Esophagus muscularis mucosa (tissue), 4 donors: ENCODE results near the gene PKDREJ. TPM values are rescaled to one million over a fixed set of nuclear protein-coding genes. Genes with fewer than 3 reads are reported as not detected.

ENCODE experiments used
- DNase-seq: peaks from one replicate; pipeline ENCODE4 v3.0.0-alpha.2; 2017; ENCODE audit errors: extremely low spot score
- H3K27ac ChIP-seq, 4 donors: fragments of 200-600 bp; sonication (generic); replicated peaks in 1 of 4; 1 replicate in 3 of 4; 2 replicates in 1 of 4; pipeline ENCODE4 v1.5.1; 2016 to 2019; ENCODE audit warnings: mild to moderate bottlenecking in 1 of 4
- H3K27me3 ChIP-seq, 4 donors: fragments of 200-600 bp; sonication (generic); one replicate each; pipeline versions ENCODE4 v1.5.1 to v1.6.0; 2016 to 2019
- H3K36me3 ChIP-seq, 4 donors: fragments of 200-600 bp; sonication (generic); one replicate each; pipeline ENCODE4 v1.5.1; 2016 to 2019
- H3K4me1 ChIP-seq, 4 donors: fragments of 200-600 bp; sonication (generic); one replicate each; pipeline ENCODE4 v1.5.1; 2016 to 2019
- H3K4me3 ChIP-seq, 4 donors: fragments of 200-600 bp; sonication (generic); 1 replicate in 2 of 4; 2 replicates in 2 of 4; pipeline ENCODE4 v1.5.1; 2016 to 2019; ENCODE audit warnings: mild to moderate bottlenecking in 4 of 4, moderate library complexity in 1 of 4
- H3K9me3 ChIP-seq, 4 donors: fragments of 200-600 bp; sonication (generic); 1 replicate in 3 of 4; 2 replicates in 1 of 4; pipeline ENCODE4 v1.5.1; 2016 to 2019
- CTCF ChIP-seq, 3 experiments: fragments of 200-600 bp in 2 of 3; fragments of 450-650 bp in 1 of 3; sonication (generic) in 2 of 3; IDR thresholded peaks; one replicate each; pipeline ENCODE4 v1.5.1; 2017 to 2019; ENCODE audit warnings: antibody characterized with exemption in 3 of 3, mild to moderate bottlenecking in 2 of 3, moderate library complexity in 1 of 3
- EP300 ChIP-seq: sonication (generic); formaldehyde crosslinking; IDR thresholded peaks from one replicate; pipeline ENCODE4 v1.6.1; 2017; ENCODE audit warnings: antibody characterized with exemption
- POLR2A ChIP-seq: fragments of 450-650 bp; IDR thresholded peaks from one replicate; pipeline ENCODE4 v1.6.1; 2017; ENCODE audit warnings: antibody characterized with exemption, moderate library complexity, mild to moderate bottlenecking, low read depth
- POLR2AphosphoS5 ChIP-seq, 2 donors: sonication (generic); formaldehyde crosslinking; IDR thresholded peaks; one replicate each; pipeline ENCODE4 v1.6.1; 2017; ENCODE audit warnings: antibody characterized with exemption in 2 of 2
- WGBS: methylation state at CpG from one replicate; pipeline ENCODE4 v1.1.5; 2018; 5-methylcytosine and 5-hydroxymethylcytosine counted together
- intact Hi-C: fragments of 100-400 bp; cut with DNase I; formaldehyde crosslinking; loops from one replicate; pipeline ENCODE4 v1.15.1; 2023
- total RNA-seq, 4 donors: library from RNA; depleted of rRNA; stranded (reverse); fragments of >200 nt; gene quantifications; one replicate each; pipeline versions ENCODE4 v1.1.0 to v1.2.1, GENCODE V29; 2016

The PKDREJ gene
- total RNA-seq, 4 donors from 2014 or later = under 0.01 to 0.23 (median under 0.01) TPM; not detected in 1

DNA sequence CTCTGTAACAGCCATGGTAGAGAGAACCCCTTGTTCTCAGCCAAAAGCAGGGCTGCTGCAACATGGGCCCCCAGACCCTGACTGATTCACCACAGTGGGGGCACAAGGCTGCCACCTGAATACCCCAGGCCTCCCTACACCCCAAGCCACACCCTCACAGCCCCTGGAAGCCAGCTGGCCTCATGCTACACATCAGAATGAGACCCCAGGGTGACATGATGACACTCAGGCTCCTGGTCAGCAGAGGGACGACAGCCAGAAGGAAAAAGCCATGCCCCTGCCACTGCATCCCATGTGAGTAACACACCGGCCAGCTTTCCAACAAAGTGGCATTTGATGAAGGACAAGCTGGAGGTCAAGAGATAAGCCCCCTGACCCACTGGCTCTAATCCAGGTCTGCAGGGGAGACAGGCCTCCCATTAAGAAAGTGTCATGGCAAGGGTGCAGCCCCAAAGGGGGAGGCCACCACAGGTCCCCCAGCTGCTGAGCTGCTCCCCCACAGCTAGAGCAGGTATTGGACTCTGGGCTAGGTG, 15.6 kb downstream of the PKDREJ start:
- Histone ChIP-seq H3K36me3 (peaks cover 14 to 36% (median 19%) of the 10 kb centered on the region in 4 donors), H3K4me3 (no peak overlapping the region), H3K4me1 (peaks cover 24 to 61% (median 46%) of the 10 kb centered on the region in 4 donors), H3K27ac (no peak overlapping the region), H3K27me3 (no peaks in the 10 kb centered on the region), H3K9me3 (no peaks in the 10 kb centered on the region)
- 100% methylated on average over 1 of the region's 2 CpGs for WGBS
- TF ChIP-seq EP300 (no peak), POLR2A (no peak), CTCF (IDR thresholded peaks at IDR 0.05) (no peak), POLR2AphosphoS5 (IDR thresholded peaks at IDR 0.05) (no peak)
- DNase-seq = no peak
- intact Hi-C loops = no loop called here

- Histone ChIP-seq H3K27ac (no peak overlapping the region), H3K36me3 (peaks cover 14 to 36% (median 19%) of the 10 kb centered on the region in 4 donors), H3K27me3 (no peaks in the 10 kb centered on the region), H3K9me3 (no peaks in the 10 kb centered on the region), H3K4me3 (no peak overlapping the region), H3K4me1 (peaks cover 24 to 57% (median 41%) of the 10 kb centered on the region in 4 donors)
- DNase-seq = no peak
- TF ChIP-seq CTCF (IDR thresholded peaks at IDR 0.05) = no peak
- TF ChIP-seq POLR2A = no peak
- TF ChIP-seq EP300 = no peak
- TF ChIP-seq POLR2AphosphoS5 (IDR thresholded peaks at IDR 0.05) = no peak
- WGBS = 91% methylated on average over 10 of the region's 10 CpGs
- intact Hi-C loops = no loop called here
Measured at GRCh38 chr22:46246178-46246577, 17.0 kb downstream of the PKDREJ start.

- WGBS = 58% methylated on average over 8 of the region's 16 CpGs
Measured at GRCh38 chr22:46245511-46245910, 17.6 kb downstream of the PKDREJ start.

GRCh38 chr22:46244771-46245170, 18.4 kb downstream of the PKDREJ start:
- Histone ChIP-seq H3K4me1 (peaks cover 23 to 55% (median 33%) of the 10 kb centered on the region in 4 donors), H3K4me3 (no peak overlapping the region), H3K27me3 (no peaks in the 10 kb centered on the region), H3K27ac (peak overlapping the region in 1 of 4 donors; percentile 55), H3K9me3 (no peaks in the 10 kb centered on the region), H3K36me3 (peaks cover 14 to 38% (median 24%) of the 10 kb centered on the region in 4 donors)
- intact Hi-C loops = no loop called here
- DNase-seq = no peak
- TF ChIP-seq POLR2A = no peak
- no peak for TF ChIP-seq EP300
- no peak for TF ChIP-seq CTCF (IDR thresholded peaks at IDR 0.05)
- TF ChIP-seq POLR2AphosphoS5 (IDR thresholded peaks at IDR 0.05) = no peak
- WGBS = 92% methylated on average over 9 of the region's 9 CpGs

More at GRCh38 chr22:46245511-46245910, 17.6 kb downstream of the PKDREJ start:
- Histone ChIP-seq H3K27ac (peak overlapping the region in 1 of 4 donors; percentile 55), H3K4me1 (peaks cover 24 to 50% (median 34%) of the 10 kb centered on the region in 4 donors), H3K27me3 (no peaks in the 10 kb centered on the region), H3K4me3 (no peak overlapping the region), H3K9me3 (no peaks in the 10 kb centered on the region), H3K36me3 (peaks cover 14 to 36% (median 20%) of the 10 kb centered on the region in 4 donors)
- intact Hi-C loops = no loop called here
- no peak for DNase-seq
- TF ChIP-seq POLR2A = no peak
- no peak for TF ChIP-seq CTCF (IDR thresholded peaks at IDR 0.05)
- TF ChIP-seq EP300 = no peak
- TF ChIP-seq POLR2AphosphoS5 (IDR thresholded peaks at IDR 0.05) = peak in 1 of 2 donors; percentile 20

- peaks cover 32 to 54% (median 41%) of the 10 kb centered on the region in 4 donors for H3K4me1 ChIP-seq
- no peak overlapping the region for H3K4me3 ChIP-seq
- peaks cover 14 to 54% (median 29%) of the 10 kb centered on the region in 4 donors for H3K36me3 ChIP-seq
- TF ChIP-seq EP300 = no peak
- no peak for TF ChIP-seq CTCF (IDR thresholded peaks at IDR 0.05)
- no peak for TF ChIP-seq POLR2AphosphoS5 (IDR thresholded peaks at IDR 0.05)
- TF ChIP-seq POLR2A = no peak
- WGBS = 93% methylated on average over 10 of the region's 10 CpGs
- no peak for DNase-seq
- no peaks in the 10 kb centered on the region for H3K27me3 ChIP-seq
- no peak overlapping the region for H3K27ac ChIP-seq
- H3K9me3 ChIP-seq = no peaks in the 10 kb centered on the region
- intact Hi-C loops = no loop called here
Measured at GRCh38 chr22:46242076-46242475, 21.1 kb downstream of the PKDREJ start.
